ENCODE data around the gene TAS2R1. TPM values are rescaled to one million over a fixed set of nuclear protein-coding genes. Genes with fewer than 3 reads are reported as not detected.

Gene TAS2R1
- total RNA-seq, 1 experiment from 2014 or later = 0.82 TPM

DNA sequence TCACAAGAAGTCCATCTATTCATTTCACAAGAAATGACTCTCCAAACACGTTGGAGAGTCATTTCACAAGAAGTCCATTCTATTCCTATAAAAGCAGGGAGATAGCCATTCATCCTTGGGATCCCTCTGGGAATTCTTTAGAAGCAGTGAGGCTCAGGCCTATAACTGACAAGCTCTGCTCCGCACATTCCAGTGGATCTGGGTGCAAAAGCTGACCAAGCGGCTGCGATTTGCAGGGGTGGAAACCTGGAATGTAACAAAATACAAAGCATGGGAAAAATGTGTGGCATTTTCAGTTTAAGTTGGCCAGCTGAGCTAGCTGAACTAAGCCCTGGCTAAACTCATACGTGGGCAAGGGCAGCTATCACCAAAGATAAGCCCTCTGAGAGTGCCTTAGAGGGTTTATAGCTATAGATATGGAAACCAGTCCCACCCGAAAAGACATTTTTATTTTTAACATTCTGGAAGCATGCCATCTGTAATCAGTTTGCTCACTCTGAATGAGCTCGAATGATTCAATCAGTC, 8.7 kb downstream of the TAS2R1 start:
- intact Hi-C loops (cut with micrococcal nuclease; ENCODE audit: unreplicated experiment) = loop anchor here (10.0 kb wide), 1 partner anchor 523 kb away; no protein-coding TSS in a partner anchor
- Histone ChIP-seq H3K36me3 (ENCODE audit: control insufficient read depth, insufficient read depth, low read length) (no peaks in the 10 kb centered on the region), H3K27me3 (replicated peaks; ENCODE audit: control insufficient read depth, insufficient read depth, low read length) (no peaks in the 10 kb centered on the region), H3K9me3 (peaks cover 8% of the 10 kb centered on the region; the same call in 1 of the 2 replicates), H3K4me1 (peaks cover 51% of the 10 kb centered on the region), H3K4me3 (ENCODE audit: low read depth, low read length) (no peak overlapping the region)
- peak; percentile 59 to 72 for DNase-seq
- H3K36me3 Mint-ChIP-seq (ENCODE audit: insufficient read depth, unreplicated experiment) = peaks cover 30% of the 10 kb centered on the region
- no TSS peak for BruUV-seq (replicated peaks)
- POLR2A ChIA-PET = interaction anchor here (0.6 kb wide), 1 partner anchor 1968 kb away, joined by 3 read pairs; no protein-coding TSS in a partner anchor
- peaks cover 30% of the 10 kb centered on the region for H3K9me3 Mint-ChIP-seq (ENCODE audit: unreplicated experiment)
- H3K27ac Mint-ChIP-seq (ENCODE audit: unreplicated experiment) = peak overlapping the region; percentile 97
- no peak for TF ChIP-seq CTCF (IDR thresholded peaks at IDR 0.05; ENCODE audit: insufficient read depth in 1 of 2, low read depth in 1 of 2, low read length in 1 of 2, severe bottlenecking in 1 of 2, unreplicated experiment in 1 of 2)
- peaks cover 63% of the 10 kb centered on the region for H3K4me1 Mint-ChIP-seq (ENCODE audit: low read depth, unreplicated experiment)
- H3K4me3 Mint-ChIP-seq (ENCODE audit: unreplicated experiment) = peak overlapping the region; percentile 52
- no peaks in the 10 kb centered on the region for H3K27me3 Mint-ChIP-seq (ENCODE audit: insufficient read depth, unreplicated experiment)
- CTCF ChIA-PET = interaction anchor here (0.5 to 1.0 kb wide), 2 partner anchors 213 to 221 kb away, joined by 4 to 5 read pairs; no protein-coding TSS in a partner anchor

DNA sequence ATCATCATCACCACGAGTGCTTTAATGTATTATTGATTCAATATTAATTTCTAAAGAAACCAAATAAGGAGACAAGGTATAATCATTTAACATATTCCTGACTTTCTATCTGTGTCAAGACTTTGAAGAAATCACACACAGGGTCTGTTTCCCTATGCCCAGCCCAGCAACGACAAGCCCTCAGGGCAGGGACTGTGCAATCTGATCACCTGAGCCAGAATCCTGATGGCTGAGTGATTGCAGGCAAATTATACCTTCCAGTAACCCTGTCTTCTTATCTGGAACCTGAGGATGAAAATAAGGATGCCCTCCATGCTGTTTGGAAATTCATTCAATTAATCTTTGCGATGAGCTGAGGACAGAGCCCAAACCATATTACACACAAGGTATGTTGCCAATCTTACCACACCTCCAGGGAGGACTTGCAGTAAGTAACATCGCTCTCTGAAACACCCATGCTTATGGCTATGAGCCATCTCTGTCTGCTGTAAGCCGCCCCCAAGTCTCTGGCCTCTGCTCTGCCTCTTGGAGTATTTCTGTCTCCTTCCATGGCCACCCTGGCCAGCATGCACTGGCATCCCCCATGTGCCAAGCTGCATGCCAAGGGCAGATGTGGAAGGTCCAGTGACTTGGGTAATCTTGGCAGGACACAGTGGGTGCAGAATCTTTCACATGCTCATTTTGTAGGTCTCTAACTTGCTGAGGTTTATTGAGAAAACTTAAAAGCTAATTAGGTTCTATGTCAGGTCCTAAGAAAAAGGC, 10.6 kb downstream of the TAS2R1 start:
- BruUV-seq (replicated peaks) = no TSS peak
- Mint-ChIP-seq H3K4me3 (ENCODE audit: unreplicated experiment) (no peak overlapping the region), H3K27ac (ENCODE audit: unreplicated experiment) (peak overlapping the region; percentile 58), H3K4me1 (ENCODE audit: low read depth, unreplicated experiment) (peaks cover 52% of the 10 kb centered on the region), H3K9me3 (ENCODE audit: unreplicated experiment) (peaks cover 30% of the 10 kb centered on the region), H3K27me3 (ENCODE audit: insufficient read depth, unreplicated experiment) (no peaks in the 10 kb centered on the region), H3K36me3 (ENCODE audit: insufficient read depth, unreplicated experiment) (peaks cover 25% of the 10 kb centered on the region)
- Histone ChIP-seq H3K9me3 (no peaks in the 10 kb centered on the region), H3K4me3 (ENCODE audit: low read depth, low read length) (no peak overlapping the region), H3K4me1 (peaks cover 46% of the 10 kb centered on the region), H3K27me3 (replicated peaks; ENCODE audit: control insufficient read depth, insufficient read depth, low read length) (no peaks in the 10 kb centered on the region), H3K36me3 (ENCODE audit: control insufficient read depth, insufficient read depth, low read length) (no peaks in the 10 kb centered on the region)
- DNase-seq = peak in 1 of 2 experiments; percentile 11
- ChIA-PET CTCF (no interaction called here), POLR2A (no interaction called here)
- intact Hi-C loops (cut with micrococcal nuclease; ENCODE audit: unreplicated experiment) = loop anchor here (10.0 kb wide), 1 partner anchor 525 kb away; no protein-coding TSS in a partner anchor
- no peak for TF ChIP-seq CTCF (IDR thresholded peaks at IDR 0.05; ENCODE audit: insufficient read depth in 1 of 2, low read depth in 1 of 2, low read length in 1 of 2, severe bottlenecking in 1 of 2, unreplicated experiment in 1 of 2)

DNA sequence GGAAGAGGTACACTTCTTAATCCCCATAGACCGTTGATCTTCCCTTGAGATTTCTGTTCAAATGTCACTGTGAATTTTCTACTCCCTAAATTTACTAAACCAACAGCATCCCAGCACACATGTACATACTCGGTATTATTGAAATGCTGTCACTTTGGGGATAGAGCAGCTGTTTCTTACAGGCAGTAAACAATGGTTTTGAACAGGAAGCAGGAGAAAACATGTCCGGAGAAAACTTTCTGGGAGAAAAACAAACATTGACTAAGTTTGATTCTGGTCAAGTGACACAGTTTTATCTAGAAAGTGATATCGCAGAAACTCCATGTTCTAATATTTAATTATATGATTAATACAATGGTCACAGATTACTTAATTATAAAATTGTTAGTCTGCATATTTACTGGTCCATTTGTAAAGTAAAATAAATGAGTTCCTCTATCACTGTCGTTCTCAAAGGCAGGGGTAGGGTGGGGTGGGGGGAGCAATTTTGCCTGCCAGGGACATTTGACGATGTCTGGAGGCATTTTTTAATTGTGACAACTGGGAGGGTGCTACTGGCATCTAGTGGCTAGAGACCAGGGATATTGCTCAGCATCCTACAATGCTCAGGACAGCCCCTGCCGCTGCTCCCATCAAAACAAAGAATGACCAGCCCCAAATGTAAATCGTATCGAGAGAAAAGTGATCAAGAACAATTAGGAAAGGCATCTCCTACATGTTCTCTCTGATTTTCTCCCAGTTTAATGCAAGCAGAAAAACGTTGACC, 12.2 kb downstream of the TAS2R1 start:
- Histone ChIP-seq H3K4me3 (ENCODE audit: low read depth, low read length) (no peak overlapping the region), H3K27me3 (replicated peaks; ENCODE audit: control insufficient read depth, insufficient read depth, low read length) (no peaks in the 10 kb centered on the region), H3K4me1 (peaks cover 32% of the 10 kb centered on the region), H3K9me3 (no peaks in the 10 kb centered on the region), H3K36me3 (ENCODE audit: control insufficient read depth, insufficient read depth, low read length) (no peaks in the 10 kb centered on the region)
- Mint-ChIP-seq H3K27me3 (ENCODE audit: insufficient read depth, unreplicated experiment) (no peaks in the 10 kb centered on the region), H3K4me1 (ENCODE audit: low read depth, unreplicated experiment) (peaks cover 36% of the 10 kb centered on the region), H3K27ac (ENCODE audit: unreplicated experiment) (peak overlapping the region; percentile 2), H3K9me3 (ENCODE audit: unreplicated experiment) (peaks cover 19% of the 10 kb centered on the region), H3K4me3 (ENCODE audit: unreplicated experiment) (no peak overlapping the region), H3K36me3 (ENCODE audit: insufficient read depth, unreplicated experiment) (peaks cover 11% of the 10 kb centered on the region)
- ChIA-PET POLR2A (no interaction called here), CTCF (no interaction called here)
- no peak for DNase-seq
- no peak for TF ChIP-seq CTCF (IDR thresholded peaks at IDR 0.05; ENCODE audit: insufficient read depth in 1 of 2, low read depth in 1 of 2, low read length in 1 of 2, severe bottlenecking in 1 of 2, unreplicated experiment in 1 of 2)
- intact Hi-C loops (cut with micrococcal nuclease; ENCODE audit: unreplicated experiment) = loop anchor here (1.0 kb wide), 1 partner anchor 102 kb away; no protein-coding TSS in a partner anchor
- BruUV-seq (replicated peaks) = no TSS peak
